Hepatocyte (in vitro differentiated cells): Measurements from ENCODE around the gene ACTL7A. TPM values are rescaled to one million over a fixed set of nuclear protein-coding genes. Genes with fewer than 3 reads are reported as not detected.

Source experiments
- DNase-seq: peaks from one replicate; pipeline ENCODE4 v3.0.0-alpha.2; 2016; ENCODE audit warnings: low spot score
- H2AFZ ChIP-seq: fragments of 200-600 bp; sonication (generic); 2 replicates; pipeline ENCODE4 v1.6.0; 2016; ENCODE audit warnings: antibody characterized with exemption, mild to moderate bottlenecking
- H3K27ac ChIP-seq: fragments of 200-600 bp; sonication (generic); 2 replicates; pipeline ENCODE4 v1.5.1; 2016; ENCODE audit warnings: mild to moderate bottlenecking
- H3K27me3 ChIP-seq: fragments of 200-600 bp; sonication (generic); 2 replicates; pipeline ENCODE4 v1.6.1; 2016
- H3K36me3 ChIP-seq: fragments of 200-600 bp; sonication (generic); replicated peaks from 2 replicates; pipeline ENCODE4 v1.5.1; 2016; ENCODE audit warnings: low read depth; ENCODE audit not compliant: insufficient read depth
- H3K4me1 ChIP-seq: fragments of 200-600 bp; sonication (generic); 2 replicates; pipeline ENCODE4 v1.5.1; 2016; ENCODE audit warnings: mild to moderate bottlenecking, moderate library complexity; ENCODE audit not compliant: insufficient read depth
- H3K4me2 ChIP-seq: fragments of 200-600 bp; sonication (generic); 2 replicates; pipeline ENCODE4 v1.6.0; 2016
- H3K4me3 ChIP-seq: fragments of 200-600 bp; sonication (generic); 2 replicates; pipeline ENCODE4 v1.5.1; 2016; ENCODE audit warnings: mild to moderate bottlenecking
- H3K79me2 ChIP-seq: fragments of 200-600 bp; sonication (generic); 2 replicates; pipeline ENCODE4 v1.6.0; 2017; ENCODE audit warnings: mild to moderate bottlenecking
- H3K9me2 ChIP-seq: fragments of 200-600 bp; sonication (generic); replicated peaks from 2 replicates; pipeline ENCODE4 v1.6.0; 2017; ENCODE audit warnings: mild to moderate bottlenecking; ENCODE audit not compliant: insufficient read depth
- H3K9me3 ChIP-seq: fragments of 200-600 bp; sonication (generic); 2 replicates; pipeline ENCODE4 v1.5.1; 2016; ENCODE audit warnings: low read depth, mild to moderate bottlenecking
- H4K20me1 ChIP-seq: fragments of 200-600 bp; sonication (generic); 2 replicates; pipeline ENCODE4 v1.6.0; 2016; ENCODE audit warnings: mild to moderate bottlenecking; ENCODE audit not compliant: insufficient read depth, poor library complexity, severe bottlenecking
- EZH2 ChIP-seq: fragments of 200-600 bp; sonication (generic); IDR thresholded peaks from 2 replicates; pipeline ENCODE4 v1.6.1; 2016; ENCODE audit warnings: antibody characterized with exemption, mild to moderate bottlenecking, borderline replicate concordance
- EZH2phosphoT487 ChIP-seq: fragments of 200-600 bp; sonication (generic); IDR thresholded peaks from one replicate; pipeline ENCODE4 v1.6.1; 2018; ENCODE audit warnings: antibody characterized with exemption, mild to moderate bottlenecking, low read depth, moderate library complexity; ENCODE audit not compliant: unreplicated experiment, severe bottlenecking
- WGBS: methylation state at CpG from one replicate; pipeline ENCODE4 v1.1.6; 2016; ENCODE audit warnings: low lambda C conversion rate; ENCODE audit errors: missing lambda C conversion rate; 5-methylcytosine and 5-hydroxymethylcytosine counted together
- polyA plus RNA-seq: library from polyadenylated mRNA; unstranded; fragments of >200 nt; fragmentation: Nextera tagmentation; extraction: Ambion mirVana; gene quantifications from 2 replicates; pipeline ENCODE4 v1.2.1, GENCODE V29; 2016
- total RNA-seq: library from RNA; depleted of rRNA; stranded (reverse); fragments of >200 nt; gene quantifications from 2 replicates; pipeline ENCODE4 v1.2.3, GENCODE V29; 2014
- TF ChIP-seq, protein P1 (sequence below): fragments of 200-600 bp; sonication (generic); IDR thresholded peaks from 2 replicates; pipeline ENCODE4 v1.5.1; 2016; ENCODE audit warnings: antibody characterized with exemption, mild to moderate bottlenecking; ENCODE audit not compliant: poor library complexity

Gene ACTL7A
- total and polyA plus RNA-seq, 2 experiments from 2014 or later = not detected

DNA sequence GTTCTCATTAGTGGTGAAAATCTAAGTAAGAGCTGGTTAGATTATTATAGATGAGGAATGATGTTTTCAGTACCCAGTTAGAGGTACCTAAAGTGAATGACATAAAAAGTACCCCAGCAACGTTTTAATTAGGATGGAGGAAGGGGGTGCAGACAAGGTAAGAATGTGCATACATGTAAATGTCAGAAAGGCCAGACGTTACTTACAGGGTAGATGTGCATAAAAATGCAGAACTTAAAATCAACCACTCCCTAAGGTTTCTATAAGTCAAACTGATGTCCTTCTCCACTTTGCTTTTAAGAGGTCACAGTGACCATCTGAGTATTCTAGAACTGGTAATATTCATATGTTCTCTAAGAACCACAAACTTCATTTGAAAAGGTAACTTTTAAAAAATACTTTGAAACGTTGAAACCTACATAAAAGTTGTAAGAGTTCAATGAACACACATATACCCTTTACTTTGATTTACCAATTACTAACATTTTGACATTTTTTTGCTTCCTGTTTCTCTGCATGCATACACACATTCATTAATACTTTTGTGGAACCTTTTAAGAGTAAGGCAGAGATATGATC, 18.8 kb downstream of the ACTL7A start:
- Histone ChIP-seq H3K27ac (no peak overlapping the region), H4K20me1 (no peaks in the 10 kb centered on the region), H3K4me2 (no peak overlapping the region), H3K4me3 (no peak overlapping the region), H3K79me2 (peaks cover 3% of the 10 kb centered on the region), H3K4me1 (peaks cover 6% of the 10 kb centered on the region), H3K9me2 (no peaks in the 10 kb centered on the region), H2AFZ (no peak overlapping the region), H3K27me3 (no peaks in the 10 kb centered on the region), H3K36me3 (peaks cover 4% of the 10 kb centered on the region), H3K9me3 (no peaks in the 10 kb centered on the region)
- WGBS = 92% methylated on average over 3 of the region's 3 CpGs
- DNase-seq = no peak
- TF ChIP-seq, protein P1, sequence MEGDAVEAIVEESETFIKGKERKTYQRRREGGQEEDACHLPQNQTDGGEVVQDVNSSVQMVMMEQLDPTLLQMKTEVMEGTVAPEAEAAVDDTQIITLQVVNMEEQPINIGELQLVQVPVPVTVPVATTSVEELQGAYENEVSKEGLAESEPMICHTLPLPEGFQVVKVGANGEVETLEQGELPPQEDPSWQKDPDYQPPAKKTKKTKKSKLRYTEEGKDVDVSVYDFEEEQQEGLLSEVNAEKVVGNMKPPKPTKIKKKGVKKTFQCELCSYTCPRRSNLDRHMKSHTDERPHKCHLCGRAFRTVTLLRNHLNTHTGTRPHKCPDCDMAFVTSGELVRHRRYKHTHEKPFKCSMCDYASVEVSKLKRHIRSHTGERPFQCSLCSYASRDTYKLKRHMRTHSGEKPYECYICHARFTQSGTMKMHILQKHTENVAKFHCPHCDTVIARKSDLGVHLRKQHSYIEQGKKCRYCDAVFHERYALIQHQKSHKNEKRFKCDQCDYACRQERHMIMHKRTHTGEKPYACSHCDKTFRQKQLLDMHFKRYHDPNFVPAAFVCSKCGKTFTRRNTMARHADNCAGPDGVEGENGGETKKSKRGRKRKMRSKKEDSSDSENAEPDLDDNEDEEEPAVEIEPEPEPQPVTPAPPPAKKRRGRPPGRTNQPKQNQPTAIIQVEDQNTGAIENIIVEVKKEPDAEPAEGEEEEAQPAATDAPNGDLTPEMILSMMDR = no peak
- TF ChIP-seq EZH2phosphoT487 (no peak), EZH2 (no peak)

DNA sequence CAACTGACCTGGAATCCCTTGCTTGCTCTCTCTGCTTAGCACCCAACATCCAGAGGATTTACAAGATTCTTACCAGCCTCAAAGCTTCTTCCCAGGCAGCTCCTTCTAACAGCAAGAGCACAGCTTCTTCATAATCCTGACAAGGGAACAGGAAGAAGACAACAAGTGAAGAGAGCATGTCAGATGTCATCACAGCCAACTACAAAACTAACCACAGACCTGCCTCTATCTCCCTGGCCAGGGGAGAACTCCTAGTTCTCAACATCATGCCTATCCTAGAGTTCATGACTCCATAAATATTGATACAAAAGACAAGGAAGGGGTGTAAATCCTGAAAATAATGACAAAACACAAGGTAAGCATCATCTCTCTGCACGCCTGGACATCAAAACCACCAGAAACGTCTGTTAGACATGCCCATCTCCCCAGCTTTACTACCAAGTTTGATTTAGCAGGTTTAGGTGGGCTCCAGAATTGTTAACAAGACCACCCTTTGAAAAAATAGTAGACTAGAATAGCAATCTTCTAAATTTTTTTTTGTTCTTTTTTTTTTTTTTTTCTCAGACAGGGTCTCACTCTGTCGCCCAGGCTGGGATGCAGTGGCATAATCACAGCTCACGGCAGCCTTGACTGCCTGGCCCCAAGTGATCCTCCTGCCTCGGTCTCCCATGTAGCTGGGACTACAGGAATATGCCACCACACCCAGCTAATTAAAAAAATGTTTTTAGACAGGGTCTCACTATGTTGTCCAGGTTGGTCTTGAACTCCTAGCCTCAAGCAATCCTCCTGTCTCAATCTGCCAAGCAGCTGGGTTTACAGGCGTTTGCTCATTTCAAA, 20.2 kb downstream of the ACTL7A start:
- H3K27ac ChIP-seq = no peak overlapping the region
- H3K9me2 ChIP-seq = no peaks in the 10 kb centered on the region
- H3K27me3 ChIP-seq = no peaks in the 10 kb centered on the region
- peaks cover 16% of the 10 kb centered on the region for H3K4me1 ChIP-seq
- TF ChIP-seq EZH2 (no peak), EZH2phosphoT487 (no peak)
- TF ChIP-seq, protein P1 = no peak
- peaks cover 4% of the 10 kb centered on the region for H3K36me3 ChIP-seq
- DNase-seq = no peak
- H3K79me2 ChIP-seq = peaks cover 3% of the 10 kb centered on the region
- no peaks in the 10 kb centered on the region for H3K9me3 ChIP-seq
- no peaks in the 10 kb centered on the region for H4K20me1 ChIP-seq
- 98% methylated on average over 6 of the region's 6 CpGs for WGBS
- H2AFZ ChIP-seq = no peak overlapping the region
- H3K4me3 ChIP-seq = no peak overlapping the region
- H3K4me2 ChIP-seq = no peak overlapping the region

DNA sequence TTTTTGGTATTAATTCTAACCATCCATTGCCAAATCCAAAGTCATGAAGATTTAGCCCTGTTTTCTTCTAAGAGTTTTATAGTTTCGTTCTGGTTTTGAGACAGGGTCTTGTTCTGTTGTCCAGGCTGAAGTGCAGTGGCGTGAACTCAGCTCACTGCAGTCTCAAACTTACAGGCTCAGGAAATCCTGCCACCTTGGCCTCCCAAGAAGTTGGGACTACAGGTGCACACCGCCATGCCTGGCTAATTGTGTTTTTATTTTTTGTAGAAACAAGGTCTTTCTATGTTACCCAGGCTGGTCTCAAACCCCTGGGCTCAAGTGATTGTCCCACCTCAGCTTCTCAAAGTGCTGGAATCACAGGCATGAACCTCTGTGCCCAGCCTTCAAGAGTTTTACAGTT, 21.0 kb downstream of the ACTL7A start:
- Histone ChIP-seq H3K27me3 (no peaks in the 10 kb centered on the region), H3K79me2 (peaks cover 3% of the 10 kb centered on the region), H3K4me1 (peaks cover 16% of the 10 kb centered on the region), H3K9me3 (no peaks in the 10 kb centered on the region), H3K4me3 (no peak overlapping the region), H3K9me2 (no peaks in the 10 kb centered on the region), H2AFZ (no peak overlapping the region), H3K36me3 (peaks cover 4% of the 10 kb centered on the region), H4K20me1 (no peaks in the 10 kb centered on the region), H3K4me2 (no peak overlapping the region), H3K27ac (peak overlapping the region; percentile 2)
- TF ChIP-seq, protein P1 = no peak
- TF ChIP-seq EZH2phosphoT487 (no peak), EZH2 (no peak)
- whole genome bisulfite sequencing = 98% methylated on average over 3 of the region's 3 CpGs
- no peak for DNase-seq
